ENCODE results near the gene VAT1L. TPM values are rescaled to one million over a fixed set of nuclear protein-coding genes. Genes with fewer than 3 reads are reported as not detected.

The VAT1L gene
- total RNA-seq, 4 donors from 2014 or later: 0.89 to 4.7 (median 2.3) TPM

DNA sequence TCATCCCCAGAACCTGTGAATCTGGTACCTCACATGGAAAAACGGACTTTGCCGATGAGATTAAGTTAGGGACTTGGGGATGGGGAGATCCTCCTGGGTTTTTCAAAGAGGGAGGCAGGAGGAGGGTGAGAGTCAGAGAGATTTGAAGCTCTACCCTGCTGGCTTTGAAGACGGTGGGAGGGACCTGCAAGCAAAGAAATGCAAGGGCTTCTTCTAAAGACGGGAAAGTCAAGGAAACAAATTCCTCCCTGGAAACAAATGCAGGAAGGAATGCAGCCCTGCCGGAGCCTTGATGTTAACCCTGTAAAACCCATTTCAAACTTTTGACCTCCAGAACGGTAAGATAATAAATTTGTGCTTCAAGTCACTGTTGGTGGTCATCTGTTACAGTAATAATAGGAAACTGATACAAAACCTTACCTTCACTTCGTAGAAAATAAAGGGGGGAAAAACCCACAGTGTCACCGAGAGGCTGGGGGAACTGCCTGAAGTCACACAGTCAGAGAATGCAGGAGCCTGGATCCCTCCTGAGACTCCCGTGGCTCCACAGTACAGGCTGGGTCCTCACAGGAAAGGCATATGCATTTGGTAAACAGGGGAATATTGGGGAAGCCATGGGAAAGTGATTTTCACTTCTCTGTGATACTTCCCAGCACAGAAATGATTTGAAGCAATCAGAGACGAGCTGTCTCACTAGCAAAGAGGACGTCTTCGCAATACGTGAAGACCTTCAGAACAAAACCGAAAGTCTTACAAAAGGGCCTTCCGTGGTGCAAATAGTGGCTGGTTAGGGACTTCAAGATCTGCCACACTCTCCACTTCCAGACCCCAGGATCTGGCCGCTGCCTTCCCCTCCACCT is 175.1 kb downstream of the VAT1L start:
- H3K27me3 ChIP-seq: peaks cover 26% of the 10 kb centered on the region
- no peaks in the 10 kb centered on the region for H3K9me3 ChIP-seq
- no peak for ATAC-seq
- no peak overlapping the region for H3K27ac ChIP-seq
- H3K36me3 ChIP-seq: no peaks in the 10 kb centered on the region
- 48 to 58% methylated on average over 12 to 16 of the region's 16 CpGs for WGBS, 2 donors (ENCODE audit: low coverage in 1 of 2)
- no peaks in the 10 kb centered on the region for H3K4me1 ChIP-seq
- TF ChIP-seq, protein P1, sequence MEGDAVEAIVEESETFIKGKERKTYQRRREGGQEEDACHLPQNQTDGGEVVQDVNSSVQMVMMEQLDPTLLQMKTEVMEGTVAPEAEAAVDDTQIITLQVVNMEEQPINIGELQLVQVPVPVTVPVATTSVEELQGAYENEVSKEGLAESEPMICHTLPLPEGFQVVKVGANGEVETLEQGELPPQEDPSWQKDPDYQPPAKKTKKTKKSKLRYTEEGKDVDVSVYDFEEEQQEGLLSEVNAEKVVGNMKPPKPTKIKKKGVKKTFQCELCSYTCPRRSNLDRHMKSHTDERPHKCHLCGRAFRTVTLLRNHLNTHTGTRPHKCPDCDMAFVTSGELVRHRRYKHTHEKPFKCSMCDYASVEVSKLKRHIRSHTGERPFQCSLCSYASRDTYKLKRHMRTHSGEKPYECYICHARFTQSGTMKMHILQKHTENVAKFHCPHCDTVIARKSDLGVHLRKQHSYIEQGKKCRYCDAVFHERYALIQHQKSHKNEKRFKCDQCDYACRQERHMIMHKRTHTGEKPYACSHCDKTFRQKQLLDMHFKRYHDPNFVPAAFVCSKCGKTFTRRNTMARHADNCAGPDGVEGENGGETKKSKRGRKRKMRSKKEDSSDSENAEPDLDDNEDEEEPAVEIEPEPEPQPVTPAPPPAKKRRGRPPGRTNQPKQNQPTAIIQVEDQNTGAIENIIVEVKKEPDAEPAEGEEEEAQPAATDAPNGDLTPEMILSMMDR (IDR thresholded peaks at IDR 0.05): no peak
- TF ChIP-seq EP300 (IDR thresholded peaks at IDR 0.05): no peak
- no peak for TF ChIP-seq POLR2AphosphoS5 (IDR thresholded peaks at IDR 0.05)
- TF ChIP-seq POLR2A (IDR thresholded peaks at IDR 0.05): no peak
- no peak overlapping the region for H3K4me3 ChIP-seq

DNA sequence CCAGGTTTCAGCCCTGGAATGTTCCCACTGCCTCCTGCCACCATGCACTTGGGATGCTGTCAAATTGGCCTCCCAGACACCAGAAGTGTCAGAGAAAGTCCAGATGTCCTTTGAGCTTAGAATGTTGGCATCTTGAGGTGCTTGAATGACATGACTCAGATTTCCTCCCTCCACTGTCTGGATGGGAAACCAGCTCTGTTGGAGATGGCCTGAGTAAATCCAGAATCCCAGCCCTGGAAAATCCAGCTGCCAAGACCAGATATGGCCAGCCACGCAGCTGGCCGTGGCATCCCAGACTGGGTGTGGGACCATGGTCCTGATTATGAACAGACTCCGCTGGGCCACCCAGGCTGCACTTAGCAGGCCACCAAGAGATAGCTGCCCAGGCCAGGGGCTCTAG is 177.0 kb downstream of the VAT1L start:
- no peak overlapping the region for H3K27ac ChIP-seq
- WGBS, 2 donors (ENCODE audit: low coverage in 1 of 2): 53 to 90% methylated on average over 2 of the region's 3 CpGs

GRCh38 chr16:77967054-77967904 is 178.9 kb downstream of the VAT1L start:
- no peak for ATAC-seq
- TF ChIP-seq POLR2A (IDR thresholded peaks at IDR 0.05) (no peak), EP300 (IDR thresholded peaks at IDR 0.05) (no peak), POLR2AphosphoS5 (IDR thresholded peaks at IDR 0.05) (no peak)
- TF ChIP-seq, protein P1 (IDR thresholded peaks at IDR 0.05): no peak
- peaks cover 17% of the 10 kb centered on the region for H3K27me3 ChIP-seq
- 47 to 59% methylated on average over 5 to 7 of the region's 7 CpGs for WGBS, 2 donors (ENCODE audit: low coverage in 1 of 2)
- no peaks in the 10 kb centered on the region for H3K36me3 ChIP-seq
- no peaks in the 10 kb centered on the region for H3K9me3 ChIP-seq
- no peak overlapping the region for H3K27ac ChIP-seq
- no peaks in the 10 kb centered on the region for H3K4me1 ChIP-seq
- no peak overlapping the region for H3K4me3 ChIP-seq

More for the DNA sequence above, 177.0 kb downstream of the VAT1L start:
- no peak for ATAC-seq
- H3K27me3 ChIP-seq: peaks cover 26% of the 10 kb centered on the region
- H3K4me3 ChIP-seq: no peak overlapping the region
- no peaks in the 10 kb centered on the region for H3K36me3 ChIP-seq
- TF ChIP-seq, protein P1 (IDR thresholded peaks at IDR 0.05): no peak
- TF ChIP-seq POLR2AphosphoS5 (IDR thresholded peaks at IDR 0.05) (no peak), POLR2A (IDR thresholded peaks at IDR 0.05) (no peak), EP300 (IDR thresholded peaks at IDR 0.05) (no peak)
- H3K4me1 ChIP-seq: no peaks in the 10 kb centered on the region
- no peaks in the 10 kb centered on the region for H3K9me3 ChIP-seq

GRCh38 chr16:77969861-77970260 is 181.5 kb downstream of the VAT1L start:
- Histone ChIP-seq H3K9me3 (no peaks in the 10 kb centered on the region), H3K4me1 (no peaks in the 10 kb centered on the region), H3K4me3 (no peak overlapping the region), H3K27ac (no peak overlapping the region), H3K27me3 (peaks cover 7% of the 10 kb centered on the region), H3K36me3 (no peaks in the 10 kb centered on the region)
- no peak for ATAC-seq
- WGBS, 2 donors (ENCODE audit: low coverage in 1 of 2): 62 to 89% methylated on average over 4 to 6 of the region's 6 CpGs
- TF ChIP-seq POLR2AphosphoS5 (IDR thresholded peaks at IDR 0.05) (no peak), POLR2A (IDR thresholded peaks at IDR 0.05) (no peak)
- TF ChIP-seq, protein P1 (IDR thresholded peaks at IDR 0.05): no peak
